Activated naive CD4-positive, alpha-beta T cell treated with anti-CD3 and anti-CD28 coated beads, Interleukin-2, amount 50 U/mL, for 72 hours (primary cell): ENCODE results near the gene SNPH. TPM values are rescaled to one million over a fixed set of nuclear protein-coding genes. Genes with fewer than 3 reads are reported as not detected.

Experiments
- ATAC-seq, 2 donors: fragments of 150-1000 bp; cut with Tn5 transposase; 2 replicates each; pipeline ENCODE4 v1.10.0; 2021; ENCODE audit warnings: mild to moderate bottlenecking in 2 of 2, moderate library complexity in 2 of 2
- DNase-seq, 2 donors: peaks; one replicate each; pipeline ENCODE4 v3.0.0; 2021 to 2022; ENCODE audit warnings: low spot score in 2 of 2
- H3K27ac Mint-ChIP-seq, 2 donors: one replicate each; pipeline ENCODE4 v1.8.0; 2022; ENCODE audit warnings: mild to moderate bottlenecking in 2 of 2, mixed read lengths in 2 of 2
- H3K36me3 Mint-ChIP-seq, 2 donors: one replicate each; pipeline ENCODE4 v1.8.0; 2022; ENCODE audit warnings: mixed read lengths in 2 of 2
- H3K9me3 Mint-ChIP-seq, 2 donors: one replicate each; pipeline ENCODE4 v1.8.0; 2022; ENCODE audit warnings: mixed read lengths in 2 of 2
- total RNA-seq, 2 donors: library from RNA; stranded (reverse); gene quantifications; one replicate each; pipeline ENCODE4 v1.2.3, GENCODE V29; 2022

The SNPH gene
- total RNA-seq, 2 donors from 2014 or later = 3.2 to 4.8 TPM

DNA sequence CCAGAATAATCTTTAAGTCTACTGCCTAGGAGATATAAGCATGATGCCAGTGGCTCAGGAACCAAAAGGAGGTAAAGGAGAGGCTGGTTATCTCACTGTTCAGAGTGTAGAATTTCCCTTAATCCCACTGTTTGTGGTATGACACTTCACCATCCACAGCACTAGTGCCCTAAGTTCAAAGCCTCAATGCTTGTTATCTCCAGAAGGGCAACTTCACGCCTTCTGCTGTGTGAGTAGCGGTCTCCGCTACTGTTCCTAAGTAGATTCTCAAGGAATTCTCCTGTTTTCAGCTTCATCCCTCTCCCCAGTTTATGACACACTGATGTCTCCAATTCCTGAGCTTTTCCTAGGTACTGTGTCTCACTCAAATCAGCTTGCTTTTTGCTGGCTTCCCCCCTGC is 13.7 kb upstream of the SNPH start:
- ATAC-seq = no peak
- no peak overlapping the region for H3K27ac Mint-ChIP-seq
- DNase-seq = no peak
- peaks cover 0 to 11% of the 10 kb centered on the region in 2 donors for H3K36me3 Mint-ChIP-seq
- peaks cover 4% of the 10 kb centered on the region in 2 donors for H3K9me3 Mint-ChIP-seq

DNA sequence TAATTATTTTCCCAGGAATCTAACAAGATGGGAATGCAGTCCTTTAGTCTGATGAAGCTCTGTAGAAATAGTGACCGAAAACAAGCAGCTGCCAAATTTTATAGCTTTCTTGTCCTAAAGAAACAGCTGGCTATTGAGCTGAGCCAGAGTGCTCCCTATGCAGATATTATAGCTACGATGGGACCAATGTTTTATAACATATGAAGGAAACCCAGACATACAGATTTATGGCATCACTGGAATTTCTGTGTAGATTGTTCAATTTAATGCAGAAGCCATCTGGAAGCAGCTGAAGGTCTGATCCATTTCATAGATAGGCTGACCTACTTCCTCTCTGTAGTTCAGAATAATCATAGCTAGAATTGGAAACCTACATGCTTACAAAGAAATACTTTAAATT is 11.8 kb upstream of the SNPH start:
- Mint-ChIP-seq H3K9me3 (peaks cover 4% of the 10 kb centered on the region in 2 donors), H3K36me3 (peaks cover 0 to 11% of the 10 kb centered on the region in 2 donors), H3K27ac (no peak overlapping the region)
- no peak for ATAC-seq
- no peak for DNase-seq

DNA sequence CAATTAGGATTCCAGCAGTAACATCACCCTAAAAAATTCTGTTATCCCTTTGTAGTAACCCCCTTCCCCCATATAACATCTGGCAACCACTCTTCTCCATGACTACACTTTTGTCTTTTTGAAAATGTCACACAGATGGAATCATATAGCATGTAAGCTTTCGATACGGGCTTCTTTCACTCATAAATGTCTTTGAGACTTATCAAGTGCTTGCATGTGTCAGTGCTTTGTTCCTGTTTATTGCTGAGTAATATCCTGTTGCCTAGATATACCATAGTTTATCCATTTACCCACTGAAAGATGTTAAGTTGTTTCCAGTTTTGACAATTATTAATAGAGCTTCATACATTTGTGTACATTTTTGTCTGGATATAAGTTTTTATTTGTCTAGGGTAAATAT is 10.4 kb upstream of the SNPH start:
- H3K27ac Mint-ChIP-seq = no peak overlapping the region

DNA sequence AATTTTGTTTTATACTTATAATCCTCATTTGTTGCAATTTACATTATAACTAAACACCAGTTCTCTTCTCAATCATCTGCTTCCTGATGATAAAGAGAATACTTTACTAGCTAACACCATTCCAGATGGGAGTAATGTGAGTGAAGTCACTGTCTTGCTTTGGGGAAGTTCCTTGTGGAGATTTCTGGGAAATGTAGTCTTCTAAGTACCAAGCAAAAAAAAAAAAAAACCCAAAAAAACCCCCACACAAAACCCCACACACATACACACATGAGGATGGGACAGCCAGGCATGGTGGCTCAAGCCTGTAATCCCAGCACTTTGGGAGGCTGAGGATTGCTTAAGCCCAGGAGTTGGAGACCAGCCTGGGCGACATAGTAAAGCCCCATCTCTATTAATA is 2.2 kb upstream of the SNPH start:
- ATAC-seq (no peak), DNase-seq (no peak)
- peaks cover 0 to 19% of the 10 kb centered on the region in 2 donors for H3K36me3 Mint-ChIP-seq
- H3K9me3 Mint-ChIP-seq = no peaks in the 10 kb centered on the region
- H3K27ac Mint-ChIP-seq = no peak overlapping the region

More for the DNA sequence above, 10.4 kb upstream of the SNPH start:
- ATAC-seq = peak in 1 of 2 donors; percentile 35
- peaks cover 0 to 6% of the 10 kb centered on the region in 2 donors for H3K36me3 Mint-ChIP-seq
- DNase-seq = no peak
- peaks cover 4% of the 10 kb centered on the region in 2 donors for H3K9me3 Mint-ChIP-seq

DNA sequence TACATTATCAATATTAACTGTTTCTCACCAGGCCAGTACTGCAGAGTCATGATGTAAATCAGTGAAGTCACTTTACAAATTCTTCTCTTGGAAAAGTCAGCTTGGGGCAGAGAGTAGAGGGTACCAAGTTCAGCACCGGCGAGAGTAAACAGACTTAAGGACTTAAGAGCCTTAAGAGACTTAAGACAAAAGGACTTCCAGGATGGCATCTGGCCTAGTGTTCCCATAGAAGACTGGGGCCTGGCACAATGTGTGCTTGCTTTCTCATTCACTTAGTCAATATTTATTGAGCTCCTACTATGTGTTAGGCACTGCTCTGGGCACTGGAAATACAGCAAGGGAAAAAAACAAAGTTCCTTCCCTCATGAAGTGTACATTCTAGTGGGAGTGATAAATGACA is 1.4 kb upstream of the SNPH start:
- Mint-ChIP-seq H3K36me3 (peaks cover 0 to 19% of the 10 kb centered on the region in 2 donors), H3K27ac (peak overlapping the region; percentile 24 to 80), H3K9me3 (no peaks in the 10 kb centered on the region)
- DNase-seq = no peak
- no peak for ATAC-seq

DNA sequence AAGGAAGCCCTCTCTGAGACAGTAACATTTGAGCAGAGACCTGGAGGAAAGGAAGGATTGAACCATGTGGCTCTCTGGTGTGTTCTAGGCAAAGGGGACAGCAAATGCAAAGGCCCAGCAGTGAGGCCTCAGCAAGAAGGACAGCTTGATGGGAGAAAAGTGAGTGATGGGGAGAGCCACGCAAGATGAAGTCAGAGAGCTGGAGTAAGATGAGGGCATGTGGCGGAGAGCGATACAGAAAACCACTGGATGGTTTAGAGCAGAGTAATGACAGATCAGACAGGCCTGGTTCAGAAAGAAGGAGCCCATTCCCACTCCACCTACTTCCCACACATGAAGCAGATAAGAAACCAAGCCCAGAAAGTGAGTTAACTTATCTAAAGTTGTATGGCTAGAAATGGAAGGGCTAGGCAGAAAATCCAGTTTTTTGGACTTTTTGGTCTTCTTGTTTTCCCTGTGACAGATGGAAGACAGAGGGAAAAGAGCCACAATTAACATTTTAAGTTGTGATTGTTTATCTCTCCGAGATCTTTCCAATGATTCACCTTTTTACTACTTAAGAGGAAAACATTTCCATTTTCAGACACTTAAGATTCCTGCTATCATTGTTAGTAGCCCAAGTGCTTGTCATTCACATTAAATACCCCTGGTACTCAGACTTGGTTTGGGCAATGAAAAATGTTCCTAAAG is 723 bp upstream of the SNPH start:
- Mint-ChIP-seq H3K9me3 (no peaks in the 10 kb centered on the region), H3K36me3 (peaks cover 0 to 19% of the 10 kb centered on the region in 2 donors), H3K27ac (peak overlapping the region; percentile 80 to 93)
- DNase-seq (no peak), ATAC-seq (peak in 1 of 2 donors; percentile 8)

DNA sequence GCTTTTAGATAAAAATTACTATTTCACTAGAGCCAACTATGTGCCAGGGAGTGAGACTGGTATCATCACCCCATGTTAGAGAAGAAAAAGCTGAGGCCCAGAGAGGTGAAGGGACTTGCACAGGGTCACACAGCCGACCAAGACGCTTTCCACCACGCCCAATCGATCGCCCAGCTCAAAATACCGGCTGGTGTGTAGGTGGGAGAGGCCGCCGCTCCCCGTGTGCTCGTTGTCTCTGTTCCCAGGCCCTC is 253 bp upstream of the SNPH start:
- ATAC-seq = no peak
- Mint-ChIP-seq H3K27ac (peak overlapping the region; percentile 80 to 93), H3K36me3 (peaks cover 0 to 19% of the 10 kb centered on the region in 2 donors), H3K9me3 (no peaks in the 10 kb centered on the region)
- DNase-seq = no peak

DNA sequence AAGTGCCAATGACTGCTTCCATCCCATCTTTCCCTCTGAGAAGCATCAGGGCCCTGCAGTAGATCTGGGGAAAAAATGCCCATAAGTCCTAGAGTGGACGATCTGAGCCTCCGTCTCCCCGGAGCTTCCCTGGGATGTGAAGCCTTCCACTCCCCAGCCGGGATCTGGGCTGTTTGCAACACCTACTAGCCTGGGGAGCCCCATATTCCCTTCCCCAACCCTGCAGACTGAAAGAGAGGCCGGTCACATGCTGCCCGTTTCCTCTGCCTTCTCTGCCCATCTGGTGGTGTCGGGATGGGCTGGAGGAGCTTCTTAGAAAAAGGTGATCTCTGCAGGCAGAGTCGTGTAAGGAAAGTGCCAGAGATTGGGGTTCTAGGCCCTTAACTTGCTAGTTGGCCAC is 1.1 kb downstream of the SNPH start:
- no peak for DNase-seq
- no peak overlapping the region for H3K27ac Mint-ChIP-seq
- no peak for ATAC-seq

DNA sequence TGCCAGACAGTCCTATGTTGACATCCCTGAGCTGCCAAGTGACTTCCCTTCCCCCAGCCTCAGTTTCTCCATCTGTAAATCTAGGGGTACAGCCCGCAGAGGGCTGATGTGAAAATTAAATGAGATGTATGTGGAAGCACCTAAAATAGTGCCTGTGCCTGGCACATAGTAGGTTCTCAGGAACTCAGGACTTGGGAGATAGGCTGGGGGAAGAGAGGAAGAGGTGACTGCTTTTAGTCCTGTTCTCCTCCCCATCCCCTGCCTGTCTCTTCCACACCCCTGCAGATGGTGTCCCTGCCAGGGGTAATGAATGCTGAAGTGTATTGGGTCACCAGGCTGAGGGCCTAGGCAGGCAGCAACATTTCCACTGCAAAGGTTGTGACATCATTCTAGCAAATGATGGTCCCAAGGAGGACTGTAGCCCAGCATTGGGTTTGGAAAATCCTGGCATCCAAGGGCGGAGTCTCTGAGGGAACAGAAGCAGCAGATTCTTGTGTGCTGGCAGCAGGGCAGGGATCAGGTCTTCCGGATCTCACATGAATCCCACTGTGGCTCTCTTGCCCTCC is 1.8 kb downstream of the SNPH start:
- Mint-ChIP-seq H3K36me3 (peaks cover 0 to 6% of the 10 kb centered on the region in 2 donors), H3K9me3 (no peaks in the 10 kb centered on the region), H3K27ac (no peak overlapping the region)
- ATAC-seq (no peak), DNase-seq (no peak)

More for the DNA sequence above, 1.1 kb downstream of the SNPH start:
- Mint-ChIP-seq H3K9me3 (no peaks in the 10 kb centered on the region), H3K36me3 (peaks cover 0 to 13% of the 10 kb centered on the region in 2 donors)

DNA sequence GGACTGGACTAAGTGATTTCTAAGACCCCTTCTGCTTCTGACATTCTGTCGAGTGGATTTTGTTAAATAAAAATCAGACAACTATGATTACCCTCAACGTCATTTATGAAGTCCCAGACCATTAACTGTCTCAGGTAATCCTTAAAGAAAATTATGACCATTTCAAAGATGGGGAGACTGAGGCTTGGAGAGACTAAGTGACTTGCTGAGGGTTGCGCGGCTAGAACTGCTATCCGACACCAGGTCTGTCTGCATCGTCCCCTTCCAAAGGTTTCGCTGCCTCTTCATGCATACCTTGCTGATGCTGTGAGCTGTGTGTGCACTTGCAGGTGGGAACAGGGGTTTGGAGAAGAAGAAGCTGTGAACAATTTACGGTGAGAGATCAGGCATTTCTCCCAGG is 3.1 kb downstream of the SNPH start:
- no peak for DNase-seq
- Mint-ChIP-seq H3K9me3 (no peaks in the 10 kb centered on the region), H3K36me3 (no peaks in the 10 kb centered on the region), H3K27ac (peak overlapping the region in 1 of 2 donors; percentile 7)
- ATAC-seq = no peak

DNA sequence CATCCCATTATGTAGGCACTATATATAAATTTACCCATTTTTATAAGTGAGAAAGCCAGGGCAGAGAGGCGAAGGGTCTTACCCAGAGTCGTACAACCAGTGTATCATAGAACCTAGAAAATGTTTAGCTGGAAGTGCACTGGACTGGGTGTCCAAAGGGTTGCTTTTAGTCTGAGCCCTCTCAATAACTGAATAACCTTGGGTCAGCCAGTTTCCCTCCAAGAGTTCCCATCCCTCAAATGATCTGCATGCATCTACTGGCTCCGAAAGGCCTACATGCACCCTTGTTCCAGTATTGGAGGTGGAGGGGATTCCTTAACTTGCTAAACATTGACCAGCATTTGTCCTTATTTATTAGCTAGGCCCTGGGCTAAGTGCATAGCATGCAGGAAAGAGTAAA is 3.8 kb downstream of the SNPH start:
- DNase-seq (no peak), ATAC-seq (no peak)
- Mint-ChIP-seq H3K9me3 (no peaks in the 10 kb centered on the region), H3K27ac (no peak overlapping the region), H3K36me3 (no peaks in the 10 kb centered on the region)

DNA sequence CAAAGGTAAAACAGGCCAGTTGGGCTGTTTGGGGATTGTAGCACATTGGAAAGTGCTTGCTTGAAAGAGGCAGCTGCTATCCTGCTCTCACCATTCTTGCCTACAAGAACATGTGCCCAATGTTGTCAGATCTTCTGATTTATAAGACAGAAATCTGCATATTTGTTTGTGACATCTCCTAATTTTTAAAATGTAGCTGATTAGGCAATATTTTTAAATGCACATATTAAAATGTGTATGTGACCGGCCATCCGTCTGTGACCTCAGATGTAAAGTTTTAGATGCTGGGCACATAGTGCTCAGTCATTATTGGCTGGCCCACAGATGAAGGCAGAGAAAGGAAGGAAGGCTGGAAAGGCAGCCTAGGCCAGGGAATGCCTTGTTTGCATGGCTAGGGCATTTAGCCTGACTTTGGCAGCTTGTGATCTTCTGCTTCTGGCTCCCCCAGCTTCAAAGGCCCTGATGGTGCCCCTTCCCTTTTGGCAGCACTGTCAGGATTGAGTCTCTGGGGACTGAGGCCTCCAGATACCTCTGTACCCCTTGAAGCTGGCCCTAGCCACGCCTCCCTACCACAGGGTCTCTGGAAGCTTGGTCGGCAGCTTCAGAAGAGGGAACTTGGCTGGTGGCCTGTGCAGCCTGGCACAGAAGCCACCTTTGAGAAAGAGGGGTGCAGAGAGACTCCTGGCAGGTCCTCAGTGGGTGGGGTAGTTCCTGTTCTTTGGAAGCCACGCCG is 6.4 kb downstream of the SNPH start:
- Mint-ChIP-seq H3K9me3 (no peaks in the 10 kb centered on the region), H3K27ac (no peak overlapping the region)
- ATAC-seq = no peak

DNA sequence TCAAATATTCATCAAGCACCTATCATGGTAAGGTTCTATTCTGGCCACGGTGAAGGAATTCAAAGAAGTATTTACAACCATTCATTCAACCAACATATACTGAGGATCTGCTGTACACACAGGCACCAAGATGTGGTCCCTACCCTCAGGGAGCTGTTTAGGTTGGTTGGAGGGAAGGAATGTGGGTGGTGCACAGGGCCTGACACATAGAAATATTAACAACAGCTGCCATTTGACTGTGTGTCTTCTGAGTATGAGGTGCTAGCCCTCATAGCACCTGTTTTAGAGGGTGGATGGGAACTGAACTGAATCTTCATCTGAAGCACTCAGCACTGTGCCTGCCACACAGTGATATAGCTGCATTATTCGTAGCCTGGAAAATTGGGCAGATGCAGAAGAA is 7.3 kb downstream of the SNPH start:
- no peak for ATAC-seq
- no peaks in the 10 kb centered on the region for H3K36me3 Mint-ChIP-seq
- no peak for DNase-seq
- no peaks in the 10 kb centered on the region for H3K9me3 Mint-ChIP-seq
- H3K27ac Mint-ChIP-seq = no peak overlapping the region

More for the DNA sequence above, 6.4 kb downstream of the SNPH start:
- H3K36me3 Mint-ChIP-seq = no peaks in the 10 kb centered on the region
- no peak for DNase-seq

DNA sequence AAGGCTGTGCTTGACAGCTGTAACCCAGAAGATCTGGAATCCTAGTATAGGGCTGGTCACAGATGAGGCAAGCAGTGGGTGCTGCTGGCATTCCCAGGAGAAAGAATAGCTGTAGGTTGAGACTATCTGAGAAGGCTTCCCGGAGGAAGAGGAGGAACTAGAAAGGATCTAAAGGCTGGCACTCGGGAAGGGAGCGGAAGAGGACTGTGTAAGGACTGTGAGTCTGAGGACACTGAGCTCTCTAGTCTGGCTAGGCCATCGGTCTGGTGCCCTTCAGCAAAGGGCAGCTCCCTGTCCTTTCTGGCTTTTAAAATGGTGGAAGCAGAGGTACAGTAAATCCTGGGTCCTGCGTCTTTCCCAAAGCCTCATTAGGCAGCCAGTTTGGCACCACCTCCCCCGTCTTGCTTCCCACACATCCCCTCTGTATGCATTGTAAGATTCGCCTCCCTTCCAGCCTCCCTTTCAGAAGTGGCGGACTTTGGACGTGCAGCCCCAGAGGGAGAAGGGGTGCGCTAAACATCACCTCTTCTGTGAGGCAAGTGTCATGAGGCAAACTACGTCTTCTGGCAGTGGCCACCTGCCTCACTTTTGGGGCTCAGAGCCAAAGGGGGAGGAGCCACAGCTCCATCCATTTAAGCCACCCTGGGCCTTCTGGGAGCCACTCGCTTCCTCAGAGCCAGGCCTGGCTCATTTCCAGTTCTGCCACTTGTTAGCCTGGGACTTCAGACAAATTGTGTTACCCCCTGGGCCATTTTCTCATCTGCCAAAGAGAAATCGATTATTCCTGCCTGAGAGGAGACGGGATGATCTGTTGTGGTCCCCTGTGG is 8.6 kb downstream of the SNPH start:
- ATAC-seq (no peak), DNase-seq (no peak)
- Mint-ChIP-seq H3K9me3 (no peaks in the 10 kb centered on the region), H3K27ac (no peak overlapping the region), H3K36me3 (no peaks in the 10 kb centered on the region)

DNA sequence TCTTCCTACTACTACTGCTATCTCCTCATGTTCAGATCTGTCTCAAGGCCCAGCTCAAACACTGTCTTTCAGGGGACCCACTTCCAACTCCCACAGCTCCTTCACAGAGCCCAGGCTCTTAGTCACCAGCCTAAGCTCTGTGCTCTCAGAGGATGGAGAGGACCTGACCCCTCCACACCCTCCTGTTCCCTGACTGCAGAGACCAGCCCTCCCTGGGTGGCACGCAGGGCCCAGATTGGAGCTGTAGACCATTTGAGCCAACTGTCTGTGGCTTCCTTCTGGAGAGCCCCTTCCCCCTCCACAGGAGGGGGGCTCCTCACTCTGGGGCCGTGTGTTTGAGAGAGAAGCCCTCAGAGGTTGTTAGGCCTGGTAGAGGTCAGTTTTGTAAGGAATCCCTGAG is 9.8 kb downstream of the SNPH start:
- no peaks in the 10 kb centered on the region for H3K9me3 Mint-ChIP-seq
- DNase-seq (no peak), ATAC-seq (peak in 1 of 2 donors; percentile 28)
- H3K27ac Mint-ChIP-seq = peak overlapping the region in 1 of 2 donors; percentile 80
- H3K36me3 Mint-ChIP-seq = no peaks in the 10 kb centered on the region

DNA sequence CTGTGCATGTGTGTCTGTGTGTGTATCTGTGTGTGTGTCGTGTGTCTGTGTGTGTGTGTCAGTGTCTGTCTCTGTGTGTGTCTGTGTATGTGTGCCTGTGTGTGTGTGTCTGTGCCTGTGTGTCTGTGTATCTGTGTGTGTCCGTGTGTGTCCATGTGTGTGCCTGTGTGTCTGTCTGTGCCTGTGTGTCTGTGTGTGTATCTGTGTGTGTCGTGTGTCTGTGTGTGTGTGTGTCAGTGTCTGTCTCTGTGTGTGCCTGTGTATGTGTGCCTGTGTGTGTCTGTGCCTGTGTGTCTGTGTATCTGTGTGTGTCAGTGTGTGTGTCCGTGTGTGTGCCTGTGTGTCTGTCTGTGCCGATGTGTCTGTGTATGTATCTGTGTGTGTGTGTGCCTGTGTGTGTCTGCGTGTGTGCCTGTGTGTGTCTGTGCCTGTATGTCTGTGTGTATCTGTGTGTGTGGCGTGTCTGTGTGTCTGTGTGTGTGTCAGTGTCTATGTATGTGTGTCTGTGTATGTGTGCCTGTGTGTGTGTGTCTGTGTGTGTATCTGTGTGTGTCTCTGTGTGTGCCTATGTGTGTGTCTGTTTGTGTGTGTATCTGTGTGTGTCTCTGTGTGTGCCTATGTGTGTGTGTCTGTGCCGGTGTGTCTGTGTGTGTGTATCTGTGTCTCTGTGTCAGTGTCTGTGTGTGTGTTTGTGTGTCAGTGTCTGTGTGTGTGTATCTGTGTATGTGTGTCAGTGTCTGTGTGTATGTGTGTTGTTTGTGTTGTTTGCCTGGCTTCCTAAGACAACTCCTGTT is 11.6 kb downstream of the SNPH start:
- Mint-ChIP-seq H3K27ac (no peak overlapping the region), H3K9me3 (no peaks in the 10 kb centered on the region), H3K36me3 (no peaks in the 10 kb centered on the region)
- DNase-seq (no peak), ATAC-seq (no peak)
